DND-41 (cell line): ENCODE results near the gene GTF2H2C.
"Not testable (repeated sequence)": the region's sequence is repeated elsewhere in the genome, so short reads cannot be mapped to it uniquely, and the experiment has no call there.

ENCODE experiments used
- EZH2 ChIP-seq: IDR thresholded peaks from 3 replicates; pipeline ENCODE4 v1.6.1; 2012; ENCODE audit warnings: borderline replicate concordance, low read depth, mild to moderate bottlenecking, moderate library complexity, low read length, inconsistent platforms; ENCODE audit not compliant: severe bottlenecking
- TF ChIP-seq, protein P1 (sequence below): IDR thresholded peaks from 2 replicates; pipeline ENCODE4 v1.5.1; 2012; ENCODE audit warnings: borderline replicate concordance, low read length, moderate library complexity, mild to moderate bottlenecking; ENCODE audit not compliant: poor library complexity, severe bottlenecking; ENCODE audit errors: extremely low read depth

DNA sequence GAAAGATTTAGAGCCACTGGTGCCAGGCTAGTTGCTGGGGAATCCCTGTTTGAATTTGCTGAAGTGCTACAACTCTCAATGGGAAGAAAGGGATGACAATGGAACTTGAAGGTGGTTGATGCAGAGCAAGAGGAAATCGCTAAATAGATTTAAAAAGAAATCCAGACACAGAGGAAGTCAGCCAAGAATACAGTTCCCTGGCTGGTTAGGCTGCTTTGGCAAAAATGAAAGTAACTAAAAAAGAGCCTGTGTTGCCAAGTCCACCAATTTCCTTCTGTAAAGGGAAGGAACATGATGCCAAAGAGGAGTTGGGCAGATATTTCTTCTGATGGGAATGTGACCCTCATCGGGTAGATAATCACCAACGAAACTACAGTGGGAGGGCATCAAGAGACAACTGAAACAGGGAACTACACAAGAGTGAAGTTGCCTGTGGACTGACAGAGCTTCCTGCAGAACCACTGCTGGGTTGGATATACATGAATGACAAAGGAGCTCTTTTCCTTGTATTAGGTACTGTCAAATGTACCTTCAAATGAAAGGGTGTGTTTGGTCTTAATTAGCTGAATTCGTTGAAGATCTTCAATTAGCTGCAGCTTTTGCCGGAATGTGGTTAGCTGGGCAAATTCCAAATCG lies 49.0 kb downstream of the GTF2H2C start:
- TF ChIP-seq, protein P1, sequence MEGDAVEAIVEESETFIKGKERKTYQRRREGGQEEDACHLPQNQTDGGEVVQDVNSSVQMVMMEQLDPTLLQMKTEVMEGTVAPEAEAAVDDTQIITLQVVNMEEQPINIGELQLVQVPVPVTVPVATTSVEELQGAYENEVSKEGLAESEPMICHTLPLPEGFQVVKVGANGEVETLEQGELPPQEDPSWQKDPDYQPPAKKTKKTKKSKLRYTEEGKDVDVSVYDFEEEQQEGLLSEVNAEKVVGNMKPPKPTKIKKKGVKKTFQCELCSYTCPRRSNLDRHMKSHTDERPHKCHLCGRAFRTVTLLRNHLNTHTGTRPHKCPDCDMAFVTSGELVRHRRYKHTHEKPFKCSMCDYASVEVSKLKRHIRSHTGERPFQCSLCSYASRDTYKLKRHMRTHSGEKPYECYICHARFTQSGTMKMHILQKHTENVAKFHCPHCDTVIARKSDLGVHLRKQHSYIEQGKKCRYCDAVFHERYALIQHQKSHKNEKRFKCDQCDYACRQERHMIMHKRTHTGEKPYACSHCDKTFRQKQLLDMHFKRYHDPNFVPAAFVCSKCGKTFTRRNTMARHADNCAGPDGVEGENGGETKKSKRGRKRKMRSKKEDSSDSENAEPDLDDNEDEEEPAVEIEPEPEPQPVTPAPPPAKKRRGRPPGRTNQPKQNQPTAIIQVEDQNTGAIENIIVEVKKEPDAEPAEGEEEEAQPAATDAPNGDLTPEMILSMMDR, result not testable (repeated sequence)
- TF ChIP-seq EZH2, result not testable (repeated sequence)
